ENCODE data around the gene CCDC178. TPM values are rescaled to one million over a fixed set of nuclear protein-coding genes. Genes with fewer than 3 reads are reported as not detected.
"Not testable (repeated sequence)": the region's sequence is repeated elsewhere in the genome, so short reads cannot be mapped to it uniquely, and the experiment has no call there.

CCDC178 gene
- total and polyA plus RNA-seq, 10 donors: 4.0 to 17.4 (median 8.0) TPM

DNA sequence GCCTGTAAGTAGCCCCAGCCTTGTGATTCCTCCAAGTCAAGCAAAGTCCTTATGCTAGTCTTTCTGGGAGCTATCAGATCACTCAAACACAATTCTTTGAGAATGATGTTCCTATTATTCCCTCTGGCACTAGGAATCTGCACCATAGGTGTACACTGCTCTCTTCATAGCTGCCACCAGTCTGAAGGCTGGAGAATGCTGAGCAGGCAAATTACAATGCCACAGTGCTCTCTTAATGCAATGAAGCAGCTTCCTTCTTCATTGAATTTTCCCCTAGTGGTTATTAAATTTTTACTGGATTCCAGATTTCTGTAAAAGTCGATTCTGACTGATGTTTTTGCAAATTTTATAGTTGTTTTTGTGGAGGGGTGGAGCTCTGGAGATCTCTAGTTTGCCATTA lies 84.8 kb downstream of the CCDC178 start:
- no peaks in the 10 kb centered on the region for H3K4me1 ChIP-seq
- H3K27me3 ChIP-seq (replicated peaks in 1 of 7): no peaks in the 10 kb centered on the region
- DNase-seq: no peak
- TF ChIP-seq, protein P1, sequence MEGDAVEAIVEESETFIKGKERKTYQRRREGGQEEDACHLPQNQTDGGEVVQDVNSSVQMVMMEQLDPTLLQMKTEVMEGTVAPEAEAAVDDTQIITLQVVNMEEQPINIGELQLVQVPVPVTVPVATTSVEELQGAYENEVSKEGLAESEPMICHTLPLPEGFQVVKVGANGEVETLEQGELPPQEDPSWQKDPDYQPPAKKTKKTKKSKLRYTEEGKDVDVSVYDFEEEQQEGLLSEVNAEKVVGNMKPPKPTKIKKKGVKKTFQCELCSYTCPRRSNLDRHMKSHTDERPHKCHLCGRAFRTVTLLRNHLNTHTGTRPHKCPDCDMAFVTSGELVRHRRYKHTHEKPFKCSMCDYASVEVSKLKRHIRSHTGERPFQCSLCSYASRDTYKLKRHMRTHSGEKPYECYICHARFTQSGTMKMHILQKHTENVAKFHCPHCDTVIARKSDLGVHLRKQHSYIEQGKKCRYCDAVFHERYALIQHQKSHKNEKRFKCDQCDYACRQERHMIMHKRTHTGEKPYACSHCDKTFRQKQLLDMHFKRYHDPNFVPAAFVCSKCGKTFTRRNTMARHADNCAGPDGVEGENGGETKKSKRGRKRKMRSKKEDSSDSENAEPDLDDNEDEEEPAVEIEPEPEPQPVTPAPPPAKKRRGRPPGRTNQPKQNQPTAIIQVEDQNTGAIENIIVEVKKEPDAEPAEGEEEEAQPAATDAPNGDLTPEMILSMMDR (IDR thresholded peaks at IDR 0.05 in 8 of 11, conservative IDR thresholded peaks at IDR 0.05 in 3 of 11): no peak
- TF ChIP-seq POLR2AphosphoS5 (IDR thresholded peaks at IDR 0.05) (no peak), POLR2A (IDR thresholded peaks at IDR 0.05) (no peak)
- H3K9me3 ChIP-seq: peaks cover 0 to 23% (median 14%) of the 10 kb centered on the region in 8 donors
- H3K36me3 ChIP-seq: no peaks in the 10 kb centered on the region
- 42 to 64% (median 54%) methylated on average over 1 of the region's 1 CpG for WGBS, 5 donors
- no peak overlapping the region for H3K27ac ChIP-seq
- no peak overlapping the region for H3K4me3 ChIP-seq
- intact Hi-C loops (cut with DNase I; ENCODE audit: low total_unique reads): no loop called here

DNA sequence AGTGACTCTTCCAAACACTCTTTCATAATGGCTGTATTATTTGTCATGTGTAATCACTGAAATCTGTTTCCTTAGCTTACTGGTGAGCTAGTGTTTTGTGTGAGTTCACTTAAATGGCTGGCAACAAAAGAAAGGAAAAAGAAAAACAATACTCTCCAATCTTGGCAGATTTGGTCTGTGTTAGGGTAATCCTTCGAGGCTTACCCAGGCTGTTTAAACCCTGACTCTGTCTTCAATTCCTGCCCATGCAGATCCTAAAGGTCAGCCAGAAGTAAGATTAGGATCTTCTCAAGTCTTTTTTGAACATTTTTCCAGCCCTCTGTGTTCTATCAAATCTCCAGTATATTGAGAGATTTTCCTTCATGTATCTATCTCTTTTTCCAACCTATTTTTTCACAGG lies 85.3 kb downstream of the CCDC178 start:
- no peaks in the 10 kb centered on the region for H3K4me1 ChIP-seq
- H3K9me3 ChIP-seq: peaks cover 0 to 23% (median 12%) of the 10 kb centered on the region in 8 donors
- no peak overlapping the region for H3K27ac ChIP-seq
- no peak for DNase-seq
- intact Hi-C loops (cut with DNase I; ENCODE audit: low total_unique reads): no loop called here
- H3K36me3 ChIP-seq: no peaks in the 10 kb centered on the region
- H3K4me3 ChIP-seq: no peak overlapping the region
- H3K27me3 ChIP-seq (replicated peaks in 1 of 7): no peaks in the 10 kb centered on the region
- TF ChIP-seq POLR2A (IDR thresholded peaks at IDR 0.05) (no peak), POLR2AphosphoS5 (IDR thresholded peaks at IDR 0.05) (no peak)
- TF ChIP-seq, protein P1 (IDR thresholded peaks at IDR 0.05 in 8 of 11, conservative IDR thresholded peaks at IDR 0.05 in 3 of 11): no peak
- WGBS, 5 donors: 56 to 89% (median 72%) methylated on average over 1 of the region's 1 CpG

DNA sequence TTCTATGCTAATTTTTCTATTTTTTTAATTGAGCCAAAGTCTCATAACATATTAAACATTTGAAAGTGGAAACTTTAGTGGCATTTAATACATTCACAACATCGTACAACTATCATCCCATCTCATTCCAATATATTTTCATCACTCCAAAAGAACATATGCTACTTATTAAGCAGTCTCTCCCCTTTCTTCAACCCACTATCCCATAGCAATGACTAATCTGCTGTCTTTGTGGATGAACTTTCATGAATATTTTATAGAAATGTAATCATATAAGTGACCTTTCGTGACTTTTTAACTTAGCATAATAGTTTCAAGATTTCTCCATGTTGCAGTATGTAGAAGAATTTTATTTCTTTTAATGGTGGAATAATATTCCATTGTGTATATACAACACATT lies 90.3 kb downstream of the CCDC178 start:
- TF ChIP-seq, protein P1 (IDR thresholded peaks at IDR 0.05 in 8 of 11, conservative IDR thresholded peaks at IDR 0.05 in 3 of 11): no peak
- TF ChIP-seq POLR2A (IDR thresholded peaks at IDR 0.05): no peak
- TF ChIP-seq POLR2AphosphoS5 (IDR thresholded peaks at IDR 0.05): no peak
- WGBS, 5 donors: 73 to 83% (median 77%) methylated on average over 2 of the region's 2 CpGs
- peaks cover 0 to 16% (median 10%) of the 10 kb centered on the region in 8 donors for H3K9me3 ChIP-seq
- no peaks in the 10 kb centered on the region for H3K36me3 ChIP-seq
- H3K4me3 ChIP-seq: no peak overlapping the region
- intact Hi-C loops (cut with DNase I; ENCODE audit: low total_unique reads): no loop called here
- H3K27ac ChIP-seq: no peak overlapping the region
- H3K4me1 ChIP-seq: no peaks in the 10 kb centered on the region
- no peak for DNase-seq
- H3K27me3 ChIP-seq (replicated peaks in 1 of 7): no peaks in the 10 kb centered on the region

DNA sequence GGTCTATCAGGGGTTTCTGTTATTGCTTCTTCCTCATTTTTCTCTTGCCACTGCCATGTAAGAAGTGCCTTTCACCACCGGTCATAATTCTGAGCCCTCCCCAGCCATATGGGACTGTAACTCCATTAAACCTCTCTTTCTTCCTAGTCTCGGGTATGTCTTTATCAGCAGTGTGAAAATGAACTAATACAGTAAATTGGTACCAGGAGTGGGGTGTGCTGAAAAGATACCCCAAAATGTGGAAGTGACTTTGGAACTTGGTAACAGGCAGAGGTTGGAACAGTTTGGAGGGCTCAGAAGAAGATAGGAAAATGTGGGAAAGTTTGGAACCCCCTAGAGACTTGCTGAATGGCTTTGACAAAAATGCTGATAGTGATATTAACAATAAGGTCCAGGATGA lies 100.8 kb downstream of the CCDC178 start:
- intact Hi-C loops (cut with DNase I; ENCODE audit: low total_unique reads); H3K4me3 ChIP-seq; DNase-seq; H3K27me3 ChIP-seq (replicated peaks in 1 of 7); H3K36me3 ChIP-seq; H3K4me1 ChIP-seq; H3K27ac ChIP-seq: not testable (repeated sequence)
- 77 to 94% (median 85%) methylated on average over 2 of the region's 2 CpGs for WGBS, 5 donors
- peaks cover 0 to 39% (median 34%) of the 10 kb centered on the region in 8 donors for H3K9me3 ChIP-seq

DNA sequence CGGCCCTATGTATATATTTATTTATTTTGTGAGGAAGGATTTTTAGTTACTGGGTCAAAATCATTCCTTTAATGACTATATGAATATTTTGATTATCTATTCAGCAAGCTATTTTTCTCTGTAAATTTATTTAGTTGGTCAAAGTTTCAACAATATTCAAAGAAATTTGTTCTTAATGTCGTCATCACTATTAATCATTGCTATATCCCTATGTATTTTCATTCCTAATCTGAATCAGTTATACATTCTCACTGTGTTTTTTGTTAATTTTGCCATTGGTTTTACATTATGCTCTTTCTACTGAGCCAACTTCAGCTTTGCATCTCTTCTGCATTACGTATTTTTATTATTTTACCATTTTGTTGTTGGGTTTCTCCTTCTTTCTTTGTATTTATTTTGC lies 105.7 kb downstream of the CCDC178 start:
- no peak overlapping the region for H3K4me3 ChIP-seq
- no peaks in the 10 kb centered on the region for H3K36me3 ChIP-seq
- intact Hi-C loops (cut with DNase I; ENCODE audit: low total_unique reads): no loop called here
- no peaks in the 10 kb centered on the region for H3K4me1 ChIP-seq
- H3K27ac ChIP-seq: no peak overlapping the region
- DNase-seq: no peak
- peaks cover 0 to 20% (median 11%) of the 10 kb centered on the region in 8 donors for H3K9me3 ChIP-seq
- TF ChIP-seq, protein P1 (IDR thresholded peaks at IDR 0.05 in 8 of 11, conservative IDR thresholded peaks at IDR 0.05 in 3 of 11): no peak
- TF ChIP-seq POLR2AphosphoS5 (IDR thresholded peaks at IDR 0.05) (no peak), POLR2A (IDR thresholded peaks at IDR 0.05) (no peak)
- WGBS, 5 donors: 52 to 73% (median 59%) methylated on average over 3 of the region's 3 CpGs
- no peaks in the 10 kb centered on the region for H3K27me3 ChIP-seq (replicated peaks in 1 of 7)
